ENCODE measurements around the gene PRRT3. TPM values are rescaled to one million over a fixed set of nuclear protein-coding genes. Genes with fewer than 3 reads are reported as not detected.

The PRRT3 gene
- total RNA-seq = 1 to 10 TPM; 1.6 to 7.1 (median 4.5) TPM

GRCh38 chr3:9951962-9952805 lies at the start of gene PRRT3:
TSS of gene PRRT3 (minus strand) at chr3:9952408. CDS start at chr3:9950115, 2,293 bp downstream.
- no peaks in the 10 kb centered on the region for H3K27me3 ChIP-seq
- TF ChIP-seq EP300 (IDR thresholded peaks at IDR 0.05) (no peak), POLR2A (IDR thresholded peaks at IDR 0.05) (peak in 1 of 4 donors; percentile 19)
- TF ChIP-seq, protein P1, sequence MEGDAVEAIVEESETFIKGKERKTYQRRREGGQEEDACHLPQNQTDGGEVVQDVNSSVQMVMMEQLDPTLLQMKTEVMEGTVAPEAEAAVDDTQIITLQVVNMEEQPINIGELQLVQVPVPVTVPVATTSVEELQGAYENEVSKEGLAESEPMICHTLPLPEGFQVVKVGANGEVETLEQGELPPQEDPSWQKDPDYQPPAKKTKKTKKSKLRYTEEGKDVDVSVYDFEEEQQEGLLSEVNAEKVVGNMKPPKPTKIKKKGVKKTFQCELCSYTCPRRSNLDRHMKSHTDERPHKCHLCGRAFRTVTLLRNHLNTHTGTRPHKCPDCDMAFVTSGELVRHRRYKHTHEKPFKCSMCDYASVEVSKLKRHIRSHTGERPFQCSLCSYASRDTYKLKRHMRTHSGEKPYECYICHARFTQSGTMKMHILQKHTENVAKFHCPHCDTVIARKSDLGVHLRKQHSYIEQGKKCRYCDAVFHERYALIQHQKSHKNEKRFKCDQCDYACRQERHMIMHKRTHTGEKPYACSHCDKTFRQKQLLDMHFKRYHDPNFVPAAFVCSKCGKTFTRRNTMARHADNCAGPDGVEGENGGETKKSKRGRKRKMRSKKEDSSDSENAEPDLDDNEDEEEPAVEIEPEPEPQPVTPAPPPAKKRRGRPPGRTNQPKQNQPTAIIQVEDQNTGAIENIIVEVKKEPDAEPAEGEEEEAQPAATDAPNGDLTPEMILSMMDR (IDR thresholded peaks at IDR 0.05) = peak in 1 of 6 experiments; percentile 10
- H3K27ac ChIP-seq = no peak within 1 kb of the TSS
- 5 to 17% methylated on average over 10 to 52 of the region's 52 CpGs for WGBS, 2 donors
- H3K4me3 ChIP-seq = peak within 1 kb of the TSS; percentile 31 to 62 (median 52)
- DNase-seq (peak in 1 of 2 donors; percentile 90), ATAC-seq (ENCODE audit: low FRiP score in 2 of 2) (peak in 1 of 2 donors; percentile 77)
- peaks cover 15 to 18% (median 17%) of the 10 kb centered on the region in 4 donors for H3K4me1 ChIP-seq
- no peaks in the 10 kb centered on the region for H3K9me3 ChIP-seq
- H3K36me3 ChIP-seq = no peaks in the 10 kb centered on the region

GRCh38 chr3:10000686-10001085 lies 48.5 kb upstream of the PRRT3 start:
- H3K27ac ChIP-seq = no peak overlapping the region
- no peak for TF ChIP-seq POLR2A (IDR thresholded peaks at IDR 0.05)
- TF ChIP-seq, protein P1 (IDR thresholded peaks at IDR 0.05) = no peak
- no peak for TF ChIP-seq POLR2AphosphoS5 (IDR thresholded peaks at IDR 0.05)
- TF ChIP-seq EP300 (IDR thresholded peaks at IDR 0.05) = no peak
- 95 to 97% methylated on average over 7 of the region's 7 CpGs for WGBS, 2 donors

GRCh38 chr3:9994086-9994844 lies 42.1 kb upstream of the PRRT3 start:
- ATAC-seq (ENCODE audit: low FRiP score in 2 of 2) = no peak
- no peaks in the 10 kb centered on the region for H3K9me3 ChIP-seq
- H3K4me1 ChIP-seq = no peaks in the 10 kb centered on the region
- H3K27ac ChIP-seq = peak overlapping the region in 3 of 4 donors; percentile 1 to 52 (median 4)
- DNase-seq = no peak
- H3K36me3 ChIP-seq = no peaks in the 10 kb centered on the region
- H3K27me3 ChIP-seq = no peaks in the 10 kb centered on the region
- H3K4me3 ChIP-seq = no peak overlapping the region
- TF ChIP-seq POLR2A (IDR thresholded peaks at IDR 0.05) (no peak), POLR2AphosphoS5 (IDR thresholded peaks at IDR 0.05) (no peak), EP300 (IDR thresholded peaks at IDR 0.05) (no peak)
- TF ChIP-seq, protein P1 (IDR thresholded peaks at IDR 0.05) = no peak
- WGBS, 2 donors = 58 to 82% methylated on average over 10 of the region's 10 CpGs

More at GRCh38 chr3:10000686-10001085, 48.5 kb upstream of the PRRT3 start:
- ATAC-seq (ENCODE audit: low FRiP score in 2 of 2) (no peak), DNase-seq (no peak)
- Histone ChIP-seq H3K4me3 (no peak overlapping the region), H3K27me3 (no peaks in the 10 kb centered on the region), H3K36me3 (peaks cover 0 to 4% (median 0%) of the 10 kb centered on the region in 4 donors), H3K9me3 (no peaks in the 10 kb centered on the region), H3K4me1 (no peaks in the 10 kb centered on the region)

DNA sequence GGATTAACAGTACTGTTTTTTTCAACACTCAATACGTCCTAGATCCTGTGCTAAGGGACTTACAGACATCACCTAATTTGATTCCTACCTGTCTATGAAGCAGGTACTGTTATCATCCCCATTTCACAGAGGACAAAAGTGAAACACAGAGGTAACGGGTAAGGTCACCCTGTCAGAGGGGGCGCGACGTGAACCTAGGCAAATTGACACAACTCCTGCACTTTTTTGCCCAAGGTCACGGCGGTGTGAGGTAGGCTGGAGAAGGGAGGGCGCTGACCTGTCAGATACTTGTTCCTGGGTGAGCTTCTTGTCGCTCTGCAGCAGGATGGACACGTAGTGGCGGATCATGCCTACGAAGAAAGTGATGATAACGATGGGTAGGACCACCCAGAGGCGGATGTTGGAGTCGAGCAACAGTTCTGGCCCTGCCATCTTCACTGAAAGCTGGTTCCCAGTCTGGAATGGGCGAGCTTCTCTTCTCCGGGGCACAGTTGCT lies 34.1 kb upstream of the PRRT3 start:
- 1 to 2% methylated on average over 10 to 17 of the region's 17 CpGs for WGBS, 2 donors
- Histone ChIP-seq H3K4me1 (peaks cover 26 to 43% (median 36%) of the 10 kb centered on the region in 4 donors), H3K27me3 (no peaks in the 10 kb centered on the region), H3K9me3 (no peaks in the 10 kb centered on the region), H3K36me3 (peaks cover 0 to 15% (median 0%) of the 10 kb centered on the region in 4 donors), H3K4me3 (peak overlapping the region; percentile 59 to 98 (median 90)), H3K27ac (peak overlapping the region; percentile 74 to 90 (median 82))
- ATAC-seq (ENCODE audit: low FRiP score in 2 of 2) (peak; percentile 50 to 70), DNase-seq (no peak)
- TF ChIP-seq, protein P1 (IDR thresholded peaks at IDR 0.05) = no peak
- TF ChIP-seq POLR2A (IDR thresholded peaks at IDR 0.05) = no peak
- no peak for TF ChIP-seq POLR2AphosphoS5 (IDR thresholded peaks at IDR 0.05)
- no peak for TF ChIP-seq EP300 (IDR thresholded peaks at IDR 0.05)

All from upper lobe of left lung (tissue), 6 donors.